ENCODE results near the gene CXCR1. TPM values are rescaled to one million over a fixed set of nuclear protein-coding genes. Genes with fewer than 3 reads are reported as not detected.

Gene CXCR1
- total RNA-seq, 2 experiments from 2014 or later = not detected

DNA sequence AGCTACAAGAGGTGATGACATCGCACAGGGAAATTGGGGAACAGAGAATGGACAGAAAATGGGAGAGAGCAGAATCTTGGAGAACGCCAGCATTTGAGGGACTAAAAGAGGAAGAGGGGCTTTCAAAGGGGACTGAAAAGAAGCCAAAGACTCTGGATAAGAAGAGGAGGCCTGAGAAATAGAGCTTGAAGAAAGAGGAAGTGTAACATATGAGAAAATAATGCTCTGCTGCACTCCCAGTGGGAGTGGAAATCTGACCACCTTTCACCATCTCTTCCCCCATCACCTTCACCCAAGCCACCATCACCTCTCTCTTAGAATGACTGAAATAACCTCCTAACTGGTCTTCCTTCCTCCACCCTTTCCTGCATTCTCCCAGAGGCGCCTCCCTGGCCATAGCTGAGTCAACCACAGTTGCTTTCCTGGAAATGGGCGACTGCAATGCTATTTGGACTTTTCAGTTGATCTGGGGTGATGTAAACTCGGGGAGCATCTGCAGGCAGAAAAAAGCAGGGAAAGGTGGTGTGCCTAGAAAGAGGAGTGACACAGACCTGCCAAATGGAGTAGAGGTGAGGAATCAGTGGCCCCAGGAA is 16.8 kb downstream of the CXCR1 start:
- H2AFZ ChIP-seq (ENCODE audit: low read length) = no peak overlapping the region
- no peak overlapping the region for H3K4me2 ChIP-seq (ENCODE audit: low read length)
- no peak overlapping the region for H3K4me3 ChIP-seq (ENCODE audit: low read depth, low read length, poor library complexity, severe bottlenecking)
- no peaks in the 10 kb centered on the region for H3K9me2 ChIP-seq (ENCODE audit: insufficient read depth, low read length)
- no TSS peak for BruUV-seq (replicated peaks)
- DNase-seq (ENCODE audit: low spot score) = no peak
- no peaks in the 10 kb centered on the region for H3K36me3 ChIP-seq (ENCODE audit: insufficient read depth, low read length)
- H3K9me3 ChIP-seq (ENCODE audit: low read length) = no peaks in the 10 kb centered on the region
- H3K4me1 ChIP-seq (ENCODE audit: insufficient read depth, low read length, poor library complexity, severe bottlenecking) = no peaks in the 10 kb centered on the region
- H4K20me1 ChIP-seq (ENCODE audit: insufficient read depth, low read length) = no peaks in the 10 kb centered on the region
- H3K79me2 ChIP-seq (ENCODE audit: insufficient read depth, low read depth, low read length) = no peaks in the 10 kb centered on the region
- ChIA-PET CTCF (ENCODE audit: unreplicated experiment) (no interaction called here), POLR2A (no interaction called here)
- TF ChIP-seq, protein P1, sequence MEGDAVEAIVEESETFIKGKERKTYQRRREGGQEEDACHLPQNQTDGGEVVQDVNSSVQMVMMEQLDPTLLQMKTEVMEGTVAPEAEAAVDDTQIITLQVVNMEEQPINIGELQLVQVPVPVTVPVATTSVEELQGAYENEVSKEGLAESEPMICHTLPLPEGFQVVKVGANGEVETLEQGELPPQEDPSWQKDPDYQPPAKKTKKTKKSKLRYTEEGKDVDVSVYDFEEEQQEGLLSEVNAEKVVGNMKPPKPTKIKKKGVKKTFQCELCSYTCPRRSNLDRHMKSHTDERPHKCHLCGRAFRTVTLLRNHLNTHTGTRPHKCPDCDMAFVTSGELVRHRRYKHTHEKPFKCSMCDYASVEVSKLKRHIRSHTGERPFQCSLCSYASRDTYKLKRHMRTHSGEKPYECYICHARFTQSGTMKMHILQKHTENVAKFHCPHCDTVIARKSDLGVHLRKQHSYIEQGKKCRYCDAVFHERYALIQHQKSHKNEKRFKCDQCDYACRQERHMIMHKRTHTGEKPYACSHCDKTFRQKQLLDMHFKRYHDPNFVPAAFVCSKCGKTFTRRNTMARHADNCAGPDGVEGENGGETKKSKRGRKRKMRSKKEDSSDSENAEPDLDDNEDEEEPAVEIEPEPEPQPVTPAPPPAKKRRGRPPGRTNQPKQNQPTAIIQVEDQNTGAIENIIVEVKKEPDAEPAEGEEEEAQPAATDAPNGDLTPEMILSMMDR (conservative IDR thresholded peaks at IDR 0.05; ENCODE audit: low read length) = no peak
- no peak for TF ChIP-seq EZH2phosphoT487 (IDR thresholded peaks at IDR 0.05; ENCODE audit: borderline replicate concordance, low read depth, low read length)
- H3K27ac ChIP-seq (ENCODE audit: low read depth, low read length, poor library complexity, severe bottlenecking) = no peak overlapping the region
- intact Hi-C loops (cut with micrococcal nuclease; ENCODE audit: unreplicated experiment) = no loop called here

DNA sequence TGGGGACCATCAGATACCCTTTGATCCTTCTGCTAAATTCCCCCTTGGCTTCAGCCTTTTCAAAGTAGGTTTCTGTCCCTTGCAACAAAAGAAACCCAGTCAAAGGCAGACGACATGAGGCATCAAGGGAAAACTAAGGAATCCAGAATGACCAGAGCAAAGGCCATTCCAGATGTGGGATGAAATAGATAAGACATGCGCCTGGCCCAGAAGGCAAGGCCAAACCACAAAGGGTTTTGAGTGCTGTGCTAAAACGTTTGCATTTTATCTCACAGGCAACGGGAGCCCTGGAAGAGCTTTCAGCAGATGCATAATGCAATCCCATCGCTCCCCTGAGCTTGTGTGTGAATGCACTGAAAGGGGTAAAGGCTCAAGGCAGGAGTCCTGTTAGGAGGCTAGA is 17.7 kb downstream of the CXCR1 start:
- Histone ChIP-seq H3K9me2 (ENCODE audit: insufficient read depth, low read length) (no peaks in the 10 kb centered on the region), H3K9me3 (ENCODE audit: low read length) (no peaks in the 10 kb centered on the region), H3K79me2 (ENCODE audit: insufficient read depth, low read depth, low read length) (no peaks in the 10 kb centered on the region), H3K36me3 (ENCODE audit: insufficient read depth, low read length) (no peaks in the 10 kb centered on the region), H3K4me2 (ENCODE audit: low read length) (no peak overlapping the region), H3K4me1 (ENCODE audit: insufficient read depth, low read length, poor library complexity, severe bottlenecking) (no peaks in the 10 kb centered on the region), H3K4me3 (ENCODE audit: low read depth, low read length, poor library complexity, severe bottlenecking) (no peak overlapping the region), H2AFZ (ENCODE audit: low read length) (no peak overlapping the region), H3K27ac (ENCODE audit: low read depth, low read length, poor library complexity, severe bottlenecking) (no peak overlapping the region), H4K20me1 (ENCODE audit: insufficient read depth, low read length) (no peaks in the 10 kb centered on the region)
- no TSS peak for BruUV-seq (replicated peaks)
- TF ChIP-seq EZH2phosphoT487 (IDR thresholded peaks at IDR 0.05; ENCODE audit: borderline replicate concordance, low read depth, low read length) = no peak
- TF ChIP-seq, protein P1 (conservative IDR thresholded peaks at IDR 0.05; ENCODE audit: low read length) = no peak
- ChIA-PET CTCF (ENCODE audit: unreplicated experiment) (no interaction called here), POLR2A (no interaction called here)
- no peak for DNase-seq (ENCODE audit: low spot score)
- intact Hi-C loops (cut with micrococcal nuclease; ENCODE audit: unreplicated experiment) = no loop called here

DNA sequence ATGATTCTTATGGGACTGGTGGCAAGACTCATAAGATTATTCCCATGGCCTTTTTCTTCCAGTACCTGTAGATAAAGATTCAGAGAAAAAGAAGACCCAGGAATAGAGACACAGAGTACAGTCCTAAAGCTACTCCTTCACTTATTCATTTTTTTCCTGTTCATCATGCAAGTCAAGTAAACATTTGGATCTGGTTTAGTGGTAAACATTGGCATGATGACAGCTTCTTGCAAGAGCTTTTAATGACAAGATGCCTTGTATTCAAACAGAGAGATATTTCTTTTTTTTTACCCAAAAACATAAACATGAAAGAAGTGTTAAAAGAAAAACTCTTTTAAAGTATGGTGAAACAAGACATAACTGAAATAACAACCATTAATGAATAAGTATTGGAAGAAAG is 20.7 kb downstream of the CXCR1 start:
- no peak overlapping the region for H3K4me2 ChIP-seq (ENCODE audit: low read length)
- H2AFZ ChIP-seq (ENCODE audit: low read length) = no peak overlapping the region
- H4K20me1 ChIP-seq (ENCODE audit: insufficient read depth, low read length) = no peaks in the 10 kb centered on the region
- H3K9me2 ChIP-seq (ENCODE audit: insufficient read depth, low read length) = no peaks in the 10 kb centered on the region
- TF ChIP-seq, protein P1 (conservative IDR thresholded peaks at IDR 0.05; ENCODE audit: low read length) = no peak
- no peak for TF ChIP-seq EZH2phosphoT487 (IDR thresholded peaks at IDR 0.05; ENCODE audit: borderline replicate concordance, low read depth, low read length)
- intact Hi-C loops (cut with micrococcal nuclease; ENCODE audit: unreplicated experiment) = no loop called here
- no peaks in the 10 kb centered on the region for H3K79me2 ChIP-seq (ENCODE audit: insufficient read depth, low read depth, low read length)
- no TSS peak for BruUV-seq (replicated peaks)
- H3K4me1 ChIP-seq (ENCODE audit: insufficient read depth, low read length, poor library complexity, severe bottlenecking) = no peaks in the 10 kb centered on the region
- H3K9me3 ChIP-seq (ENCODE audit: low read length) = no peaks in the 10 kb centered on the region
- no peak overlapping the region for H3K4me3 ChIP-seq (ENCODE audit: low read depth, low read length, poor library complexity, severe bottlenecking)
- DNase-seq (ENCODE audit: low spot score) = no peak
- no peak overlapping the region for H3K27ac ChIP-seq (ENCODE audit: low read depth, low read length, poor library complexity, severe bottlenecking)
- POLR2A ChIA-PET = interaction anchor here (0.7 to 1.4 kb wide), 2 partner anchors 15 to 111 kb away, joined by 3 to 4 read pairs; no protein-coding TSS in a partner anchor
- CTCF ChIA-PET (ENCODE audit: unreplicated experiment) = no interaction called here
- no peaks in the 10 kb centered on the region for H3K36me3 ChIP-seq (ENCODE audit: insufficient read depth, low read length)
